AG04449 (cell line): ENCODE data around the gene TBX5.
A peak's percentile ranks its signal among the peaks of the same experiment; 100 is the strongest.

Source experiments
- CTCF ChIA-PET: fragments of 350-600 bp; formaldehyde crosslinking; extraction: SDS; loops from one replicate; lab custom pipeline; 2021; ENCODE audit warnings: antibody characterized with exemption; lab: Yijun Ruan, JAX
- POLR2A ChIA-PET: fragments of 400-600, 350-600 bp; formaldehyde crosslinking; extraction: SDS; loops from one replicate; lab custom pipeline; 2020; ENCODE audit warnings: antibody characterized with exemption, inconsistent platforms; lab: Yijun Ruan, JAX
- DNase-seq: peaks from one replicate; pipeline ENCODE4 v3.0.0-alpha.2; 2010; ENCODE audit warnings: low read depth, low spot score
- H3K4me3 ChIP-seq: 2 replicates; pipeline ENCODE4 v1.5.1; 2011; ENCODE audit warnings: low read depth, mild to moderate bottlenecking, control low read depth, low read length
- CTCF ChIP-seq: IDR thresholded peaks from one replicate; pipeline ENCODE4 v1.5.1; 2011; ENCODE audit warnings: mild to moderate bottlenecking, moderate library complexity, low read length, control low read depth, inconsistent platforms; ENCODE audit not compliant: insufficient read depth; ENCODE audit errors: missing control alignments

TBX5 gene

DNA sequence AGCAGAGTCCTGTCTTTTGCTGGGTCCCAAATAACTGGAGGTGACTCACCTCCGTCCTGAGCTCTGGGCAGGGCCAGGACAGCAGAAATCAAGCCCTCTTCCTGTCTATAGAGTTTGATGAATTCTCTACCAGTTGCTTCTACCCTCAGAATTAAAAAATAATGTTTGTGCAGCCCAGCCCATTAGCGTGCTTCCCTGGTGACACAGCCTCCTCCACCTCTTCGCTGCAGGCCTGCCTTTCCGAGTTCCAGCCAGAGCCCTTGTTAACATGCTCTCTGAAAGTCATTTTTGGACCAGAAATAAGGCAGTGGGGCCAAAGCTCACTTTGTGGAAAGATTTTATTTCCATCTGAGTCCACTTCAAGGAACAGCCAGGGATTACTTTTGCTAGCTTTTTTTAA lies 94.0 kb downstream of the TBX5 start:
- POLR2A ChIA-PET = no interaction called here
- no peak for DNase-seq
- no peak overlapping the region for H3K4me3 ChIP-seq
- CTCF ChIA-PET = no interaction called here
- no peak for TF ChIP-seq CTCF

DNA sequence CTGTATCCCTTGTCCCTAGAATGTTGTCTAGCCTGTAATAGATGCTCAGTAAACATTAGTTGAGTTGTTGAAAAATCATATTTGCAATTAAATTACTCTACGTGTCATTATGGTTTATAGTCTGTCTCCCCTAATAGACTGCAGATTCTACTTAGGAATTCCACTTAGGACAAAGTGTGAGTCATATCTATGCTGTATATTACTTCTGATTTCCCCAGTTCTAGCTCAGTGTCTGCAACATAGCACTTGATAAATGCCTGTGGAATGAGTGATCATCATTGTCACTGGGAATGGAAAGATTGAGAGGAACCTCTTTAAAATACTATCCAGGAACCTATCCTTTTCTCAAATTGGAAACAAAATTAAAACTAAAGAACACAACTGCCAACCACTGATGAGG lies 99.3 kb downstream of the TBX5 start:
- DNase-seq = peak; percentile 31
- CTCF ChIA-PET = no interaction called here
- no peak overlapping the region for H3K4me3 ChIP-seq
- POLR2A ChIA-PET = interaction anchor here (1.1 kb wide), 1 partner anchor 9 kb away, joined by 3 read pairs; no protein-coding TSS in a partner anchor
- no peak for TF ChIP-seq CTCF

- DNase-seq = no peak
- no peak overlapping the region for H3K4me3 ChIP-seq
- ChIA-PET CTCF (no interaction called here), POLR2A (no interaction called here)
- TF ChIP-seq CTCF = no peak
Observed at GRCh38 chr12:114305446-114305845, 100.5 kb downstream of the TBX5 start.
